Endothelial cell of umbilical vein (primary cell): ENCODE measurements around the gene MEIOB. TPM values are rescaled to one million over a fixed set of nuclear protein-coding genes. Genes with fewer than 3 reads are reported as not detected.

Source experiments
- BruUV-seq: library from RNA; stranded (reverse); fragments of 400-500 nt; replicated peaks from 2 replicates; lab custom pipeline; 2021; lab: Mats Ljungman, UMichigan
- CTCF ChIA-PET: fragments of 300-600, 350-600 bp; sonication (Branson Sonifier 250); formaldehyde crosslinking; loops from one replicate; lab custom pipeline; 2021; ENCODE audit warnings: antibody characterized with exemption, inconsistent platforms; lab: Charles Lee
- POLR2A ChIA-PET: fragments of 300-600, 350-600 bp; sonication (Branson Sonifier 250); formaldehyde crosslinking; loops from one replicate; lab custom pipeline; 2021; ENCODE audit warnings: antibody characterized with exemption, inconsistent platforms; lab: Charles Lee
- DNase-seq: peaks from one replicate; pipeline ENCODE4 v3.0.0-alpha.2; 2011; ENCODE audit warnings: low read depth, low spot score
- FAIRE-seq: peaks from 2 replicates; lab custom pipeline; 2011; peaks lifted over from hg19 to GRCh38; lab: Jason Lieb, UNC
- H2AFZ ChIP-seq: 2 replicates; pipeline ENCODE4 v1.6.0; 2012; ENCODE audit warnings: low read depth, low read length, control low read depth, inconsistent platforms
- H3K27ac ChIP-seq: 2 replicates; pipeline ENCODE4 v1.5.1; 2011; ENCODE audit warnings: low read depth, mild to moderate bottlenecking, control low read depth, low read length, moderate library complexity; ENCODE audit not compliant: insufficient read depth
- H3K27me3 ChIP-seq, 2 experiments: 2 replicates each; pipeline versions ENCODE4 v1.6.0 to v1.6.1; 2011; ENCODE audit warnings: low read length in 2 of 2, mixed read lengths in 1 of 2; ENCODE audit not compliant: control insufficient read depth in 2 of 2, insufficient read depth in 2 of 2
- H3K36me3 ChIP-seq, 2 experiments: 2 replicates in 1 of 2; 3 replicates in 1 of 2; pipeline ENCODE4 v1.5.1; 2011; ENCODE audit warnings: low read length in 2 of 2, mild to moderate bottlenecking in 1 of 2, moderate library complexity in 1 of 2; ENCODE audit not compliant: control insufficient read depth in 2 of 2, insufficient read depth in 2 of 2; ENCODE audit errors: extremely low read depth in 1 of 2
- H3K4me1 ChIP-seq: 3 replicates; pipeline ENCODE4 v1.5.1; 2011; ENCODE audit warnings: mild to moderate bottlenecking, low read length; ENCODE audit not compliant: control insufficient read depth, insufficient read depth; ENCODE audit errors: extremely low read depth
- H3K4me2 ChIP-seq: 2 replicates; pipeline ENCODE4 v1.6.1; 2011; ENCODE audit warnings: low read length, control low read depth, mixed read lengths; ENCODE audit not compliant: insufficient read depth
- H3K4me3 ChIP-seq, 3 experiments: fragments of 200-600 bp in 1 of 3; sonication (generic), shearing (Covaris generic) in 1 of 3; replicated peaks in 1 of 3; 2 replicates each; pipeline ENCODE4 v1.5.1; 2011 to 2016; ENCODE audit warnings: control low read depth in 3 of 3, low read length in 3 of 3, mild to moderate bottlenecking in 2 of 3, inconsistent platforms in 1 of 3, low read depth in 1 of 3, moderate library complexity in 1 of 3; ENCODE audit not compliant: insufficient read depth in 1 of 3
- H3K79me2 ChIP-seq: 2 replicates; pipeline ENCODE4 v1.6.0; 2012; ENCODE audit warnings: low read length, inconsistent platforms; ENCODE audit not compliant: control insufficient read depth, insufficient read depth
- H3K9ac ChIP-seq: replicated peaks from 2 replicates; pipeline ENCODE3; 2011; ENCODE audit warnings: low read length, control low read depth; ENCODE audit not compliant: insufficient read depth; ENCODE audit errors: extremely low read depth
- H3K9me1 ChIP-seq: replicated peaks from 3 replicates; pipeline ENCODE4 v1.6.0; 2011; ENCODE audit warnings: mild to moderate bottlenecking, low read length; ENCODE audit not compliant: control insufficient read depth, insufficient read depth; ENCODE audit errors: extremely low read depth
- H3K9me3 ChIP-seq: replicated peaks from 2 replicates; pipeline ENCODE4 v1.5.1; 2012; ENCODE audit warnings: low read length, inconsistent platforms; ENCODE audit not compliant: control insufficient read depth, insufficient read depth
- H4K20me1 ChIP-seq: replicated peaks from 2 replicates; pipeline ENCODE3; 2011; ENCODE audit warnings: mild to moderate bottlenecking, low read length; ENCODE audit not compliant: control insufficient read depth, insufficient read depth; ENCODE audit errors: extremely low read depth
- CTCF ChIP-seq, 2 donors: IDR thresholded peaks; 1 replicate in 1 of 2; 2 replicates in 1 of 2; pipeline ENCODE4 v1.5.1; 2011; ENCODE audit warnings: low read length in 2 of 2, mild to moderate bottlenecking in 2 of 2, moderate library complexity in 2 of 2, control low read depth in 1 of 2, inconsistent platforms in 1 of 2, low read depth in 1 of 2; ENCODE audit not compliant: insufficient read depth in 1 of 2; ENCODE audit errors: extremely low read depth in 1 of 2
- EZH2 ChIP-seq: IDR thresholded peaks from 2 replicates; pipeline ENCODE4 v1.6.1; 2012; ENCODE audit warnings: borderline replicate concordance, low read depth, mild to moderate bottlenecking, moderate library complexity, low read length, inconsistent platforms; ENCODE audit not compliant: severe bottlenecking
- FOS ChIP-seq: IDR thresholded peaks from 2 replicates; pipeline ENCODE4 v1.6.1; 2011; ENCODE audit warnings: mild to moderate bottlenecking, low read length, moderate library complexity, borderline replicate concordance; ENCODE audit not compliant: insufficient read depth
- GATA2 ChIP-seq: IDR thresholded peaks from 2 replicates; pipeline ENCODE4 v1.7.0; 2011; ENCODE audit warnings: low read depth, mild to moderate bottlenecking, moderate library complexity, mixed read lengths, low read length; ENCODE audit not compliant: insufficient read length, insufficient read depth
- JUN ChIP-seq: IDR thresholded peaks from 2 replicates; pipeline ENCODE4 v1.6.1; 2011; ENCODE audit warnings: borderline replicate concordance, low read depth; ENCODE audit not compliant: insufficient read length, insufficient read depth
- MAX ChIP-seq: IDR thresholded peaks from 2 replicates; pipeline ENCODE4 v1.6.1; 2011; ENCODE audit not compliant: insufficient read depth, insufficient read length
- MYC ChIP-seq: IDR thresholded peaks from one replicate; pipeline ENCODE4 v1.6.1; 2011; ENCODE audit warnings: mild to moderate bottlenecking, low read depth, low read length
- POLR2A ChIP-seq: IDR thresholded peaks from 2 replicates; pipeline ENCODE4 v1.6.1; 2012; ENCODE audit warnings: low read depth, mild to moderate bottlenecking, control low read depth, low read length
- POLR2AphosphoS5 ChIP-seq: IDR thresholded peaks from 2 replicates; pipeline ENCODE4 v1.6.1; 2012; ENCODE audit warnings: low read depth, mild to moderate bottlenecking, control low read depth, low read length, moderate library complexity; ENCODE audit not compliant: insufficient read depth
- dilution Hi-C: fragments of 300-500 bp; cut with MboI; formaldehyde crosslinking; loops from one replicate; pipeline ENCODE4 v1.15.0; 2019; ENCODE audit warnings: low sequenced_read_pairs; ENCODE audit not compliant: extremely low pct_ligation_motif_present
- intact Hi-C: fragments of 100-400 bp; cut with micrococcal nuclease; formaldehyde crosslinking; loops from one replicate; pipeline ENCODE4 v1.10.0; 2022
- polyA plus RNA-seq, 4 experiments: library from polyadenylated mRNA; depleted of rRNA in 3 of 4; stranded (reverse) in 3 of 4; unstranded in 1 of 4; fragments of >200 nt; gene quantifications; 2 replicates each; pipeline versions ENCODE4 v1.2.1 to v1.2.3, GENCODE V29; 2011 to 2012; ENCODE audit warnings: missing spikeins in 1 of 4
- total RNA-seq: library from RNA; stranded (reverse); gene quantifications from 2 replicates; pipeline ENCODE4 v1.2.3, GENCODE V29; 2021

Gene MEIOB
- total and polyA plus RNA-seq, 2 donors (not counting 3 experiments of a cell fraction or from before 2014, with no cell fraction given) = 0.04 TPM; not detected in 1

GRCh38 chr16:1845985-1846384, 26.0 kb downstream of the MEIOB start:
- TF ChIP-seq EZH2 (no peak), MAX (no peak)
- H3K27me3 ChIP-seq = peaks cover 2 to 4% of the 10 kb centered on the region in 2 experiments
- H3K4me3 ChIP-seq = no peak overlapping the region
- no peaks in the 10 kb centered on the region for H3K4me1 ChIP-seq
- FAIRE-seq = no peak
- ChIA-PET POLR2A (no interaction called here), CTCF (interaction anchor here (0.9 kb wide), 1 partner anchor 63 kb away, joined by 3 read pairs; no protein-coding TSS in a partner anchor)
- H3K9me1 ChIP-seq = no peaks in the 10 kb centered on the region
- H2AFZ ChIP-seq = no peak overlapping the region
- BruUV-seq = no TSS peak
- DNase-seq = no peak
- H3K4me2 ChIP-seq = no peak overlapping the region
- no peak overlapping the region for H3K27ac ChIP-seq
- H3K9me3 ChIP-seq = no peaks in the 10 kb centered on the region
- dilution Hi-C loops = no loop called here
- no peaks in the 10 kb centered on the region for H3K79me2 ChIP-seq
- H3K36me3 ChIP-seq = no peaks in the 10 kb centered on the region
- no peaks in the 10 kb centered on the region for H4K20me1 ChIP-seq
- intact Hi-C loops = no loop called here
- H3K9ac ChIP-seq = no peak overlapping the region

- H4K20me1 ChIP-seq = no peaks in the 10 kb centered on the region
- H3K36me3 ChIP-seq = no peaks in the 10 kb centered on the region
- no peak overlapping the region for H3K4me3 ChIP-seq
- DNase-seq (no peak), FAIRE-seq (no peak)
- TF ChIP-seq EZH2 = no peak
- TF ChIP-seq MAX = no peak
- no peak for TF ChIP-seq CTCF (IDR thresholded peaks at IDR 0.05; ENCODE audit: extremely low read depth in 1 of 2, insufficient read depth in 1 of 2, low read depth in 1 of 2, low read length in 2 of 2)
- TF ChIP-seq POLR2AphosphoS5 = no peak
- TF ChIP-seq GATA2 = no peak
- no peak for TF ChIP-seq POLR2A
- TF ChIP-seq JUN = no peak
- no peak for TF ChIP-seq MYC
- no peak for TF ChIP-seq FOS
- H3K79me2 ChIP-seq = no peaks in the 10 kb centered on the region
- no peaks in the 10 kb centered on the region for H3K27me3 ChIP-seq
- intact Hi-C loops = loop anchor here (5.0 kb wide), 1 partner anchor 33 kb away; the partner anchor contains the start of gene MEIOB
- dilution Hi-C loops = no loop called here
- CTCF ChIA-PET = interaction anchor here (1.2 kb wide), 1 partner anchor 10 kb away, joined by 4 read pairs; no protein-coding TSS in a partner anchor
- H3K9me1 ChIP-seq = no peaks in the 10 kb centered on the region
- no peak overlapping the region for H3K4me2 ChIP-seq
- H3K9me3 ChIP-seq = no peaks in the 10 kb centered on the region
- H3K4me1 ChIP-seq = no peaks in the 10 kb centered on the region
- BruUV-seq = no TSS peak
- POLR2A ChIA-PET = no interaction called here
- H3K27ac ChIP-seq = no peak overlapping the region
- H3K9ac ChIP-seq = no peak overlapping the region
- H2AFZ ChIP-seq = no peak overlapping the region
Measured at GRCh38 chr16:1839554-1839953, 32.4 kb downstream of the MEIOB start.
